ENCODE measurements around the gene IL36B.

The IL36B gene

DNA sequence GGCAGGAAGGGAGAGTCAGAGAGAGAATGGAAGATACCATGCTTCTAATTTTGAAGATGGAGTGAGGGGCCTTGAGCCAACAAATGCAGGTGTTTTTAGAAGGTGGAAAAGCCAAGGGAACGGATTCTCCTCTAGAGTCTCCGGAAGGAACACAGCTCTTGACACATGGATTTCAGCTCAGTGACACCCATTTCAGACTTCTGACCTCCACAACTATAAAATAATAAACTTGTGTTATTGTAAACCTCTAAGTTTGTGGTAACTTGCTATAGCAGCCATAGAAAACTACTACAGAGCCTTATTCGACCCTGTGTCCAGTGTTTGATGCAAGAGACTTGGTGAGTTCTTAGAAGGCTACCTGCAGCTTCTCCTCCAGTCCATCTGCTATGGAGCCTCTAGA is 22.9 kb upstream of the IL36B start:
- FAIRE-seq = no peak

DNA sequence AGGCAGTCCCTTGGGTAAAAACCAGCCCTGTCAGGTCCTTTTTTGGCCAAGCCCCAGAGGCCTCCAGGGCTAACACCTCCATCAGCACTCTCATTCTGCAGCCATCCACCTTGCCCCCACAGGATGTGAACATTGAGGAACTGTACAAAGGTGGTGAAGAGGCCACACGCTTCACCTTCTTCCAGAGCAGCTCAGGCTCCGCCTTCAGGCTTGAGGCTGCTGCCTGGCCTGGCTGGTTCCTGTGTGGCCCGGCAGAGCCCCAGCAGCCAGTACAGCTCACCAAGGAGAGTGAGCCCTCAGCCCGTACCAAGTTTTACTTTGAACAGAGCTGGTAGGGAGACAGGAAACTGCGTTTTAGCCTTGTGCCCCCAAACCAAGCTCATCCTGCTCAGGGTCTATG is 22.4 kb upstream of the IL36B start:
- FAIRE-seq = no peak

DNA sequence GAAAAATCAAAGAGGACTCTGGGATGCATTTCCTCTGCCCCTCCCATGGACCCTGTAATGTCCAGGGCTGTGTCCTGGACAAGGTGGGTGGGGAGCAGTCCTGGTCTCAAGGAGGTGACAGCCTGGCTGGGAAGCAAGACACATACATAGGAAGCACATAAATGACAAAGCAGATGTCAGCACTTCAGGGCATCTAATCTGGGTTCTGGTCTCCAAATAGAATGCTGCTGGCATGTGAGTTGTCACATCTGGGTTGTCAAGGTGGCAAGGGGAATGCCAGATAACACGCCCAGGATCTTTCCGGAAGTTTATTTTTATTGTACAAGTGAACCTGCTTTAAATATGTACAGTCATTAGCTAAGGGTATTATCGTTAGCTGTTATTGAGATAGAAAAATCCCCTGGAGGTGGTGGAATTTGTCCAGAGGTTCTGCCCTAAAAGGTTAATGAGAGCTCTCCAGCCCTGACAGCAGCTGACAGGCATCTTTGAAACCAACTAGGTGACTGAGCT is 20.7 kb upstream of the IL36B start:
- FAIRE-seq = no peak

DNA sequence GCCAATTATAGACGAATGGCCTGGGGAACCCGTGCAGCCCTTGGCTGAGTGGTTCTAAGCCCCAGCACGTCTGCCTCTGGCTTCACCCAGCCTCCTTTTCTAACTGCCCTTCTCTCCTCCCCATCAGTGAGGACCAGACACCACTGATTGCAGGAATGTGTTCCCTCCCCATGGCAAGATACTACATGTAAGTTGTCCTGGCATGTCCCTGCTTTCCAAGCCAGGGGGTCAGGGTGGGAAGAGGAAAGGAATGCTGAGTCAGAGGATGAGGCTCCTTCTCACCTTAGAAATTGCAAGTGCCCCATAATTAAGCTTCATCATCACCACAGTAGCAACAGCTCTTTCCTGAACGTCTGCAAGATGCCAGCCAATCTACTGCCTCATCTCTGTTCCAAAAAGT is 19.9 kb upstream of the IL36B start:
- FAIRE-seq = no peak

DNA sequence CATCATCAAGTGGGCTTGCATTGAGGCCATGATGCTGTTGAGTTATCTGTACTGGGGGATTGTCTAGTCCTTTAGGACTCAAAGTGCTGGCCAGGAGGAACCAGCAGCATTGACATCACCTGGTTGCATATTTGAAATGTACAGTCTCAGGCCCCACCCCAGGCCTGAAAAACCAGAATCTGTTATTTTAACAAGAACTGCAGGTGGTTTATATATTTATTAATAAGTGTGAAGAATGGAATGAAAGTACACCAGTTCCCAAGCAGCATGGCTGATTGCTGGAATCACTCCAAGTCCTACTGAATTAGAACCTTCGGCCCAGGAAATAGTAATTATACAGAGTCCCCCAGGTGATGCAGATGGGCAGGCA is 17.9 kb upstream of the IL36B start:
- no peak for FAIRE-seq

DNA sequence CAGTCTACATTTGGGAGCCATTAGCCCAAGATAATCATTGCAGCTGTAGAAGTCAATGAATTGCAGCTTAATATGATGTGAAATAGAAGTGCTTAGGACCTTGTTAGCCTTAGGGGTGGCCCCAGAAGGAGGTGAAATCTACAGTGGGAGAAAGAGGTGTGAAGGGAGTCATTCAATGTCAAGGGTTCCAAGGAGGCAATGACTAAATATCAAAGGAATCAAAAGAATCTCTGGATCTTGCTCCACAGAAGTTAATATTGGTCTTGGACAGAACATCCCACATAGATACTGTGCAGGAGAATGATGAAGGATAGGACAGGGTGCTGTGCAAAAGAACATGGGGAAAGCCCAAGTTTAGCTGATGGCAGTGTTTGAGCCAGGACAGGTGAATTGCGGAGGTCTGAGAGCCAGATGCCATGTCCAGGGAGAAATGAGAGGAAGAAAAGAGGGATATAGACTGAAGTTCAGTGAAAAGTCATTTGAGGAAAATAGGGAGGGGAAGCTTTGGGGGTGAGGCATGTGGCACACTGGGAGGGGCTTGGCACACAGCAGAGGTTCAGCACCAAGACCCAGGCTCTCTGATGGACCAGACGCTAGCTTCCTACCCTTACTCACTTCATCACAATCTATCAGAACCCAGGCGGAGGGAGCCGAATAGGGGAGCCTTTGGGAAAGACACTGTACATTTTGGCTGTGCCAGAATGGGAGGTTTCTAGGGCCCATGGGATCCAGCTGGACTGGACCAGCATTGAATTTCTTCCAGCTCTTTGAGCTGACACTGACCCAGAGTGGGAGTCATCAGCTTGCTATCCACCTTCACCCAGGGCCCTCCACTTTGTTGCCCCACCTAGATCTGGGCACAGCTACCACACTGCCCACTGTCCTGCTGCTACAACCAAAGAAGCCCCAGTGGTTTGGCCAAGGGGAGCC is 17.3 kb upstream of the IL36B start:
- no peak for FAIRE-seq

DNA sequence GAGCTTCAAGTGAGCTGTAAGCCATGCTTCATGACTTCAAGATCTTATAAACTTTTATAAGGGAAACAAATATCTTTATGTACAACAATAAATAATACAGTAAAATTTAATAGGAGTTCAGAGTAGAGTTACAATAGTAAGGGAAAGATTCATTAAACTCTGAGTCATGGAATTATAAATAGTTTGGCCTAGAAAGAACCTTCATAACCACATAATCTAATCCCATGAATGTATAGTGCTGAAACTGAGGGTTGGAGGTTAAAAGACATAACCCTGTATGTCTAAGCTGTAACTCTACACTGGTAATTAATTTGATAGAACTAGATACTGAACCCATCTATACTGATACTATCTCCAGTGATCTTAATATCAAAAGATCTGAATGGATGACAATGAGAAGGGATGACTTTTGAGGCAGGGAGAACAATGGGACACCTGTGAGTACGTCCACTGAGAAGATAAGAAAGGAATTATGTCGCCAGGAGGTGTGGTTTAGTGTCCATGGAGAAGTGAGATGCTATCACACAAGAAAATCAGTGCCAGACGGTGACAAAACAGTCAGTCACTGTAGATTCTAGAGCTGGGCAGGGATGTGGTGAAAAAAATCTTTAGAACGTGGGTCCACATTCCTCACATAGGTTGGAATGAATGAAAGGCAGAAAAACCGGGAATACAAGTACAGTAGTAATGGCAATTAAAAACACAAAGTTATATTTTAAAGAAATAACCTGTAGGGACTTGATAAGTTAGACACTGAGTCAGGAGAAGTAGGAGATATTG is 16.2 kb upstream of the IL36B start:
- FAIRE-seq = no peak

DNA sequence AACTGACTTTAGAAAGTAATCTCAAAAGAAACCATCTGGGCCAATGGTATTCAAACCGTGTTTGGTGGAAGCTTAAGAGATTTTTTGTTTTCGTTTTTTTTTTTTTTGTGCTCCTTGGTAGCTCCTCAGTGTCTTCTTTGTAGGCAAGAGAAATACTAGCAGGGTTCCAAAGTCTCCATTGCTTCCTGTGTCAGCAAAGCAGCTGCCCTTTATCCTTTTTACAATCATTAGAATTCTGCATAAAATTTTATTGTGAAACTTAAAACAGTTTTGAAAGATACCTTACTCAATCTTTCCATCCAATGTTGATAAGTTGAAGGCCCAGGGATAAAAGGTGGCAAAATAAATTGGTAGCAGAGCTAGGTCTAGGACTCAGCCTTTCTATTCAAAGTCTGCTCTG is 15.6 kb upstream of the IL36B start:
- no peak for FAIRE-seq

DNA sequence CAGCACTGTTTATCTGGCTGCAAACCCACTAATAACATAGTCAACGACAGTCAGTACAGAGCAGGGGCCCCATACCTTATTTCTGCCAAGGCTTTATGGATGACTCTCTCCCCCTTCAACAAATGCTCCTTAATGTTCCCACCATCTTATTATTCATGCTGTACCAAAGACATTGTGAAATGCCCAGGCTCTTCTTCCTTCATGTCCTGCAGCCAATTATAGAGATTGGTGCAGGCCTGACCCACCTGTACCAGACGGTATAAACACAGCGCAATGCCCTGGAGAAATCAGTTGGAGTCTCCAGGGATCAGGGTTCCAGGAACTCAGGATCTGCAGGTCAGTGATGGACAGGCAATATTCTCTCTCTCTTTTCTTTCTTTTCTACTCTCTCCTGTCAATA is 15.0 kb upstream of the IL36B start, which contains the start of gene IL1F10:
Gene IL1F10, plus strand, starts transcription at position 290 of the 400 bp plus-strand sequence. CDS start 4,769 bp downstream, outside the sequence.
- FAIRE-seq = no peak

DNA sequence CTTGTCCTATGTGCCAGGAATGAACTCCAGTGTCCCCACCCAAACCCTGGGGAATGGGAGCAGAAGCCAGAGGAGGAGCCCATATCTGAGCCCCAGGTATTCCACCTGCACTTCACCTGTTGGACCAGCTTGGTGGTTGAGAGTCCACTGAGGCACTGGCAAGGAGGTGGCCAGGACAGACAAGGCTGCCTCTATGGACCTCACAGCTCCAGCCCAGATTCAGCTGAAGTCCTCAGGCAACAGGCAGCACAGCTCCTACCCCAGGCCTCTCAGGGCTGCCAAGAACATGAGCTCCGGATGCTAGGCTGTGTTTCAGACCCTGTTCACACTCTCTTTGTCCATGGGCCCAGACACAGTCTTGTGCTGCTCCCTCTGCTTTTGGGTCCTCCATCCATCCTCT is 12.2 kb upstream of the IL36B start:
- no peak for FAIRE-seq

DNA sequence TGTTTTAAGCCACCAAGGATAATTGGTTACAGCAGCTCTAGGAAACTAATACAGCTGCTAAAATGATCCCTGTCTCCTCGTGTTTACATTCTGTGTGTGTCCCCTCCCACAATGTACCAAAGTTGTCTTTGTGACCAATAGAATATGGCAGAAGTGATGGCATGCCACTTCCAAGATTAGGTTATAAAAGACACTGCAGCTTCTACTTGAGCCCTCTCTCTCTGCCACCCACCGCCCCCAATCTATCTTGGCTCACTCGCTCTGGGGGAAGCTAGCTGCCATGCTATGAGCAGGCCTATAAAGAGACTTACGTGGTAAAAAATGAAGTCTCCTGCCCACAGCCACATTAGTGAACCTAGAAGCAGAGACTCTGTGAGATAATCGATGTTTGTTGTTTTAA is 11.6 kb upstream of the IL36B start:
- FAIRE-seq = no peak

DNA sequence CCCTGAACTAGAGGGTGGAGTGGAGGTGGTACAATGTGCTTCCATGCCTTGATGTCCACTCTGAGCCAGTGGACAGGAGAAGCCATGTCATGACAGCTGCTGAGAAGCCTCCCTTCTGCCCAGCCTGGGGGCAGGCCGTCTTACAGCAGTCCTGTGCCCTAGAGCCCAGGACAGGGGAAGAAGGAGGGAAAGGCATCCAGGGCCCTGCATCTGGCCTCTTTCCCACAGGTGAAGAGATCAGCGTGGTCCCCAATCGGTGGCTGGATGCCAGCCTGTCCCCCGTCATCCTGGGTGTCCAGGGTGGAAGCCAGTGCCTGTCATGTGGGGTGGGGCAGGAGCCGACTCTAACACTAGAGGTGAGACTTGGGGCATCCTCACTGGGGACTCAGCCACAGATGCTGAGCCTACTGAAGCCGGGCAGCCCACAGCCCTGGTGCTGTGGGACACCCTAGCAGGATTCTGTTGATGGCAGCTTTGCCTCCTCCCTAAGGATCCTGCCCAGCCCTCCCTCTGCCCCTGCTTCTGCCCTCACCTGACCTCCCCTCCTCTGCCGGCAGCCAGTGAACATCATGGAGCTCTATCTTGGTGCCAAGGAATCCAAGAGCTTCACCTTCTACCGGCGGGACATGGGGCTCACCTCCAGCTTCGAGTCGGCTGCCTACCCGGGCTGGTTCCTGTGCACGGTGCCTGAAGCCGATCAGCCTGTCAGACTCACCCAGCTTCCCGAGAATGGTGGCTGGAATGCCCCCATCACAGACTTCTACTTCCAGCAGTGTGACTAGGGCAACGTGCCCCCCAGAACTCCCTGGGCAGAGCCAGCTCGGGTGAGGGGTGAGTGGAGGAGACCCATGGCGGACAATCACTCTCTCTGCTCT is 9.5 kb upstream of the IL36B start:
- no peak for FAIRE-seq

DNA sequence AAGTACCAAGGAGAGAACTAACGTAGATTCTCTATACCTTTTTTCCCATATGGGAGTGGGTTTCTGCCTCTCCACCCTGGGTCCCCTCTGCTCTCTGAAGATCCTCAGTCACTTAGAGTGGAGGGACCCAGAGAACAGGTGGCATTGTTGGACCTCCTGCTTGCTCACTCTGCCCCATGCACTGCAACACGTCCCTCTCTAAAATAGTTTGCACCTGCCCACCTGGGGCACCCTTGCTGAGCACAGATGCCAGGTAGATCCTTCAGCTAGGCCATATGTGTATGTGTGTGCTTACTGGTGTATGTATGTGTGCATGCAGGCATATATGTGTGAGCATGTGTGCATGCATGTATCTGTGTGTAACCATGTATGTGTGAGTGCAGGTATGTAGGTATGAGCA is 8.6 kb upstream of the IL36B start:
- FAIRE-seq = no peak

DNA sequence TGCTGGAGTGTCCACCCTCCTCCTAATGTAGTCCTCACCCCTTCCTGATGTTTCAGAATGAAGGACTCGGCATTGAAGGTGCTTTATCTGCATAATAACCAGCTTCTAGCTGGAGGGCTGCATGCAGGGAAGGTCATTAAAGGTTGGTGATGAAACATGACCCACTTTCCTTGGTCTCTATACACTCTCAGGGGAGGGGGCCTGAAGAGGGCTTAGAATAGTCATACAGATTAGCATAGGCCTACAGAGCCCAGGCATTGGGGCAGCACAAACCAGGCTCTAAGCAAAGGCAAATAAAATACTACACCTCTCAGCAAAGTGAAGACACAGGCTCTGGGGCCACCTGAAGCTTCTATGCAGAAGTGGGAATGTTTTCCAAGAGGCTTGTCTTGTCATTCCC is 8.1 kb upstream of the IL36B start:
- no peak for FAIRE-seq

DNA sequence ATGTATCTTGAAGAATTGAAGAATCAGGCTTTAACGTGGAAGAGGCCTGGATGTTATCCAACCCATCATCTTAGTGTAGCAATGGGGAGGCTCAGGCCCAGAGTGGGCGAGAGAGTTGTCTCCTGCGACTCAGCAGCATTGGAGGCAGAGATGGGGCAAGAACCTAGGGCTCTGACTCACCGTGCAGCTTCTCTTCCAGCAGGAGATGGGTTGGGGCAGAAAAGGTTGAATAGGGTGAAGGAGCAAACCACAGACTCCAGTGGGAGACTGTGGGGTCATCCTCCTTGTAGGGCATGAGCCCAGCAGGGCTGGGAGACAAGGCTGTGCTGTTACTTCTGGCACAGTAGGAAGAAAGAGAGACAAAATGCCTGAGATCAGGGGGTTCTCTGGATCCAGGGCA is 7.7 kb upstream of the IL36B start:
- no peak for FAIRE-seq

DNA sequence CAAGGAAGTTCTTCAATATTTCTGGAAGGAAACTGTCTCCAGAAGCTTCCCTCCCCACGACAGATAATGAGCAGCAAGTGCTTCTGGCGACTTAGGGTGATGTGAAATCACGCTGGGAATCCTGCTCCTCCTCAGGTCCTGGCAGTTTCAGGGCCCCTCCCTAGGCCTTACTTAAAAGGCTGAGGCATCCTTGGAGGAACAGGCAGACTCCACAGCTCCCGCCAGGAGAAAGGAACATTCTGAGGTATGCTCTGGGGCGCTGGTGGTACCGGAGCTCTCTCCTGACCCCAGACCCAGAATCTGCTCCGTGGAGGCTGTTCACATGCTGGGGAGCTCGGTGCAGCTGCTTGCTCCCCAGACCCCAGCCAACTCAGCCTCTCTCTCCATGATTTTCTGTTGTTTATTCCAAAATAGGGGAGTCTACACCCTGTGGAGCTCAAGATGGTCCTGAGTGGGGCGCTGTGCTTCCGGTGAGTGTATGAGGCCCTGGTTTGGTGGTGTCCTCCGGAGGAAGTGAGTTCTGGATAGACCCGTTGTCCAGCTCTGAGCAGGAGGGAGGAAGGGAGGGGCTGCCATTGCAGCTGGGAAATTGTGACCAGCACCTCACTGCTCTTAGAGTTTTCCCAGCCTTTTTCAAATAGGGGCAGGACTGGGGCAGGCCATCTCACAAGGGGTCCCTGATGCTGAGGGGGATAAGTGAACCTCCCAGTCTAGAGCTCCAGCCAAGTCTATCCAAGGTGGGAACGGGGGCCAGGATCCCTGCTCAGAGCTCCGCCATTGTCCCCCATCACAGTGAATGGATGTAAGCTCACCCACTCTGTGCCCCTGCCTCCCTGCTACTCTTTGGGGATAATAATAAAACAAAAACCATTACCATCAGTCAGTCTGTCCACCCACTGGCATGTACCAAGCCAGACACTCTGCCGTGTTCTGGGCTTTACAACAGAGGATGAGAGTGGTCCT is 6.6 kb upstream of the IL36B start, which contains the start of gene IL36RN:
Gene IL36RN, plus strand, starts transcription at position 201 of the 963 bp plus-strand sequence. Its CDS starts 241 bp downstream, at position 442.
- FAIRE-seq = no peak

DNA sequence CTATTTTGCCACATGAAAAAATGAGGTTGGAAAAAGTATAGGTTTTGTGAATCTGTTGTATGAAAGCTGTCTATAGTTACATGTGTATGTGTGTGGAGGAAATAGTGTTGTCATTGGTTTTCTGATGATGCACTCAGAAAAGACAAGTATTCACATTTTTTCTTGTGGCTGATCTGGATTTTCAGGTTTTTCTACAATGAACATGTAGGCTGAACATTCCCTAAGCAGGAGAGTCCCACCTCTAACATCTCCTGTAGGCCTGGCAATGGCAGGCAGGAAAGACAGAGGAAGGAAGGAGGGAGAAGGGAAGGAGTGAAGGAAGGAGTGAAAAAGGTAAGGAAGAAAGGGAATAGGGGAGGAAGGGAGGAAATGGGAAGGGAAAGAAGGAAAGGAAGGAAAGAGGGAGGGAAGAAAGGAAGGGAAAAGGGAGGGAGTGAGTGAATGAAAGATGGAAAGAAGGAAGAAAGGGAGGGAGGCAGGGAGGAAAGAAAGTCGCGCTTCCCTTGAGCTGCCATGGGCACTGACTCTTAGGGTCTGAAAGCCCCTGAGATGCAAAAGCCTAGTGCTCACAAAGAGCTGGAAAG is 5.8 kb upstream of the IL36B start:
- FAIRE-seq = no peak

DNA sequence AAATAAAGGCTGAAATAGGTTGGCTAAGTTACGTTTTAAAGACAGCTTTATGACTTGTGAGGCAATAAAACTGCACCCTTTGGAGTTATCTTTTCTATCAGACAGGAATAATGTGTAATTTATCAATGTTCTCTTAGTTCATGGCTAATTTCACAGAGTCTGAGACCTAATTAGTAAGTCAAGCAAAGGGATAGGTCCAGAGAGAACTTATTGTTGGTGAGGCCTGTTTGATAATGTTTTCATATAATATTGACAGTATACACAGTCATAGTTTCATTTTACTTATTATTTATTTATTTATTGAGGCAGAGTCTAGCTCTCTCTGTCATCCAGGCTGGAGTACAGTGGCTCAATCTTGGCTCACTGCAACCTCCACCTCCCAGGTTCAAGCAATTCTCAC is 4.5 kb upstream of the IL36B start:
- no peak for FAIRE-seq

DNA sequence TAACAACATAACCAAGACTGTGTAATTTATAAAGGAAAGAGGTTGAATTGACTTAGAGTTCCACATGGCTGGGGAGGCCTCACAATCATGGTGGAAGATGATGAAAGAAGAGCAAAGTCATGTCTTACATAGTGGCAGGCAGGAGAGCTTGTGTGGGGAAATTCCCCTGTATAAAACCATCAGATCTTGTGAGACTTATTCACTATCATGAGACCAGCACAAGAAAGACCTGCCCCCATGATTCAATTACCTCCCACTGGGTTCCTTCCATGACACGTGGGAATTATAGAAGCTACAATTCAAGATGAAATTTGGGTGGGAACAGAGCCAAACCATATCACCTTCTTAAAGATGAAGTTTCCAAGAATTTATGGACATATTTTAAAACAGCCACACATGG is 3.9 kb upstream of the IL36B start:
- no peak for FAIRE-seq

DNA sequence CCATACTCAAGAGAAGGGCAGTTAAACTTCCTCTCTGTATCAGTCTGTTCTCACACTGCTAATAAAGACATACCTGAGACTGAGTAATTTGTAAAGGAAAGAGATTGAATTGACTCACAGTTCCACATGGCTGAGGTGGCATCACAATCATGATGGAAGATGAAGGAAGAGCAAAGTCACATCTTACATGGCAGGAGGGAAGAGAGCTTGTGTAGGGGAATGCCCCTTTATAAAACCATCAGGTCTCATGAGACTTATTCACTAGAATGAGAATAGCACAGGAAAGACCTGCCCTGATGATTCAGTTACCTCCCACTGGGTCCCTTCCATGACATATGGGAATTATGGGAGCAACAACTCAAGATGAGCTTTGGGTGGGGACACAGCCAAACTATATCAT is 1.4 kb upstream of the IL36B start:
- FAIRE-seq = no peak

DNA sequence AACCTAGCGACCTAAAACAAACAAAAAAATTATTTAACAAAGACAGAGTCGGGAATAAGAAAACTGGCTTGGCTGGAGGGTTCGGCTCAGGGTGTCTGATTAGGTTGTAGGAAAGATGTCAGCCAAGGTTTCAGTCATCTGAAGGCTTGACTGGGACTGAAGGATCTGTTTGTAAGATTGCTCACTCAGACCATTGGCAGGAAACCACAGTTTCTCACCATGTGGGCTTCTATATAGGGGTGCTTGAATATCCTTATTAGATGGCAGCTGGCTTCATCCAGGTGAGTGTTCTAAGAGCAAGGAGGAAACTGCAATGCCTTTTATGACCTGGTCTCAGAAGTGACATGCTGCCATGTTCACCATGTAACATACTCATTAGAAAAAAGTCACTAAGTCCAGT is 999 bp upstream of the IL36B start:
- no peak for FAIRE-seq
